Measurements from ENCODE around the gene PALD1.

- TF ChIP-seq CTCF (IDR thresholded peaks at IDR 0.05; ENCODE audit: insufficient read depth, low read length, poor library complexity, severe bottlenecking) = no peak
- TF ChIP-seq EZH2phosphoT487 (conservative IDR thresholded peaks at IDR 0.05; ENCODE audit: low read length) = no peak
Measured at GRCh38 chr10:70432101-70432500, 46.5 kb upstream of the PALD1 start.

Measured in SU-DHL-6 (cell line).